Effector memory CD4-positive, alpha-beta T cell (primary cell): ENCODE measurements around the gene TK1.

Source experiments
- DNase-seq, 3 donors: peaks; one replicate each; pipeline ENCODE4 v3.0.0-alpha.2; 2020
- H3K27ac ChIP-seq: 2 replicates; pipeline ENCODE4 v1.7.0; 2013; ENCODE audit warnings: mild to moderate bottlenecking, low read length, moderate library complexity; ENCODE audit not compliant: insufficient read depth, poor library complexity, severe bottlenecking
- H3K27me3 ChIP-seq: replicated peaks from 2 replicates; pipeline ENCODE4 v1.7.0; 2013; ENCODE audit warnings: mild to moderate bottlenecking, low read length; ENCODE audit not compliant: insufficient read depth, control insufficient read depth, poor library complexity, severe bottlenecking
- H3K36me3 ChIP-seq: 2 replicates; pipeline ENCODE4 v1.7.0; 2013; ENCODE audit warnings: mild to moderate bottlenecking, low read length, moderate library complexity; ENCODE audit not compliant: control insufficient read depth, insufficient read depth
- H3K4me1 ChIP-seq: 2 replicates; pipeline ENCODE4 v1.7.0; 2013; ENCODE audit warnings: low read length, mild to moderate bottlenecking; ENCODE audit not compliant: control insufficient read depth, insufficient read depth, poor library complexity, severe bottlenecking
- H3K4me3 ChIP-seq: 2 replicates; pipeline ENCODE4 v1.7.0; 2013; ENCODE audit warnings: low read length, low read depth, mild to moderate bottlenecking; ENCODE audit not compliant: insufficient read depth, poor library complexity, severe bottlenecking
- H3K9me3 ChIP-seq: 2 replicates; pipeline ENCODE4 v1.7.0; 2013; ENCODE audit warnings: mild to moderate bottlenecking, low read length, moderate library complexity; ENCODE audit not compliant: control insufficient read depth

TK1 gene

DNA sequence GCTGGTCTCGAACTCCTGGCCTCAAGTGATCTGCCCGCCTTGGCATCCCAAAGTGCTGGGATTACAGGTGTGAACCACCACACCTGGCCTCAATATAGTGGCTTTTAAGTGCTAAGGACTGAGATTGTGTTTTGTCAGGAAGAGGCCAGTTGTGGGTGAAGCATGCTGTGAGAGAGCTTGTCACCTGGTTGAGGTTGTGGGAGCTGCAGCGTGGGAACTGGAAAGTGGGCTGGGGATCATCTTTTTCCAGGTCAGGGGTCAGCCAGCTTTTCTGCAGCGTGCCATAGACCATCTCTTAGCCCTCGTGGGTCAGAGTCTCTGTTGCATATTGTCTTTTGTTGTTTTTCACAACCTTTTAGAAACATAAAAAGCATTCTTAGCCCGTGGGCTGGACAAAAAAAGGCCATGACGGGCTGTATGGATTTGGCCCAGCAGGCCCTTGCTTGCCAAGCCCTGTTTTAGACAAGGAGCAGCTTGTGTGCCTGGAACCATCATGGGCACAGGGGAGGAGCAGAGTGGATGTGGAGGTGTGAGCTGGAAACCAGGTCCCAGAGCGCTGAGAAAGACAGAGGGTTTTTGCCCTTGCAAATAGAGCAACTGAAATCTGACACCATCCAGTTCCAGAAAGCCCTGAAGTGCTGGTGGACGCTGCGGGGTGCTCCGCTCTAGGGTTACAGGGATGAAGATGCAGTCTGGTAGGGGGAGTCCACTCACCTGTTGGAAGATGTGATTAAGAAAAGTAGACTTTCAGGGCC is 32.7 kb upstream of the TK1 start:
- Histone ChIP-seq H3K36me3 (no peaks in the 10 kb centered on the region), H3K4me1 (peaks cover under 1% of the 10 kb centered on the region), H3K27ac (no peak overlapping the region)

DNA sequence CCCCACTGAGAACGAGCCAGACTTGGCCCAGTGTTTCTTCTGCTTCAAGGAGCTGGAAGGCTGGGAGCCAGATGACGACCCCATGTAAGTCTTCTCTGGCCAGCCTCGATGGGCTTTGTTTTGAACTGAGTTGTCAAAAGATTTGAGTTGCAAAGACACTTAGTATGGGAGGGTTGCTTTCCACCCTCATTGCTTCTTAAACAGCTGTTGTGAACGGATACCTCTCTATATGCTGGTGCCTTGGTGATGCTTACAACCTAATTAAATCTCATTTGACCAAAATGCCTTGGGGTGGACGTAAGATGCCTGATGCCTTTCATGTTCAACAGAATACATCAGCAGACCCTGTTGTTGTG is 27.8 kb upstream of the TK1 start:
- peak overlapping the region; percentile 61 for H3K4me3 ChIP-seq
- H3K27ac ChIP-seq, result no peak overlapping the region
- H3K36me3 ChIP-seq, result no peaks in the 10 kb centered on the region
- peaks cover 3% of the 10 kb centered on the region for H3K4me1 ChIP-seq
- no peak for DNase-seq
- H3K9me3 ChIP-seq, result no peaks in the 10 kb centered on the region
- no peaks in the 10 kb centered on the region for H3K27me3 ChIP-seq

More for the DNA sequence above, 32.7 kb upstream of the TK1 start:
- no peak overlapping the region for H3K4me3 ChIP-seq
- no peaks in the 10 kb centered on the region for H3K9me3 ChIP-seq
- H3K27me3 ChIP-seq, result no peaks in the 10 kb centered on the region
- DNase-seq, result no peak

DNA sequence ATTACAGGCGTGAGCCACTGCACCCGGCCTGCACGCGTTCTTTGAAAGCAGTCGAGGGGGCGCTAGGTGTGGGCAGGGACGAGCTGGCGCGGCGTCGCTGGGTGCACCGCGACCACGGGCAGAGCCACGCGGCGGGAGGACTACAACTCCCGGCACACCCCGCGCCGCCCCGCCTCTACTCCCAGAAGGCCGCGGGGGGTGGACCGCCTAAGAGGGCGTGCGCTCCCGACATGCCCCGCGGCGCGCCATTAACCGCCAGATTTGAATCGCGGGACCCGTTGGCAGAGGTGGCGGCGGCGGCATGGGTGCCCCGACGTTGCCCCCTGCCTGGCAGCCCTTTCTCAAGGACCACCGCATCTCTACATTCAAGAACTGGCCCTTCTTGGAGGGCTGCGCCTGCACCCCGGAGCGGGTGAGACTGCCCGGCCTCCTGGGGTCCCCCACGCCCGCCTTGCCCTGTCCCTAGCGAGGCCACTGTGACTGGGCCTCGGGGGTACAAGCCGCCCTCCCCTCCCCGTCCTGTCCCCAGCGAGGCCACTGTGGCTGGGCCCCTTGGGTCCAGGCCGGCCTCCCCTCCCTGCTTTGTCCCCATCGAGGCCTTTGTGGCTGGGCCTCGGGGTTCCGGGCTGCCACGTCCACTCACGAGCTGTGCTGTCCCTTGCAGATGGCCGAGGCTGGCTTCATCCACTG is 27.3 kb upstream of the TK1 start, which contains the start of gene BIRC5:
Gene BIRC5, plus strand, starts transcription at position 238 of the 690 bp plus-strand sequence. Its CDS starts 64 bp downstream, at position 302.
- DNase-seq, result peak; percentile 73 to 85 (median 76)
- peak within 1 kb of the TSS; percentile 61 for H3K4me3 ChIP-seq
- no peaks in the 10 kb centered on the region for H3K36me3 ChIP-seq
- no peak within 1 kb of the TSS for H3K27ac ChIP-seq
- H3K27me3 ChIP-seq, result no peaks in the 10 kb centered on the region
- no peaks in the 10 kb centered on the region for H3K9me3 ChIP-seq
- peaks cover 3% of the 10 kb centered on the region for H3K4me1 ChIP-seq

DNA sequence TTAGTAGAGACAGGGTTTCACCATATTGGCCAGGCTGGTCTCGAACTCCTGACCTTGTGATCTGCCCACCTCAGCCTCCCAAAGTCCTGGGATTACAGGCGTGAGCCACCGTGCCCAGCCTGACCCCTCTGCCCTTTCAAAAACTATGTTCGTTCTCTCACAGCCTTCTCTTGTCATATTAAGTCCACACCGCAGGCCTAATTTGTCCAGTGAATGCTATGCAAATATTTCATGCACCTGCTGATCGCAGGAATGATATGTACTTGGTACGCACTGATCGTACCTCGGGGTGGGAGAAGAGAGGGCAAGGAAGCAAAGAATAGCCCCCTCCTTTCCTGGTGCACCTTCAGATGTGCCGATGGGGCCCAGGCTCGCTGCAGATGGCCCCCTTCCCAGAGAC is 24.2 kb upstream of the TK1 start:
- Histone ChIP-seq H3K4me3 (no peak overlapping the region), H3K27ac (no peak overlapping the region), H3K9me3 (no peaks in the 10 kb centered on the region), H3K4me1 (peaks cover 3% of the 10 kb centered on the region), H3K36me3 (no peaks in the 10 kb centered on the region), H3K27me3 (no peaks in the 10 kb centered on the region)
- no peak for DNase-seq

DNA sequence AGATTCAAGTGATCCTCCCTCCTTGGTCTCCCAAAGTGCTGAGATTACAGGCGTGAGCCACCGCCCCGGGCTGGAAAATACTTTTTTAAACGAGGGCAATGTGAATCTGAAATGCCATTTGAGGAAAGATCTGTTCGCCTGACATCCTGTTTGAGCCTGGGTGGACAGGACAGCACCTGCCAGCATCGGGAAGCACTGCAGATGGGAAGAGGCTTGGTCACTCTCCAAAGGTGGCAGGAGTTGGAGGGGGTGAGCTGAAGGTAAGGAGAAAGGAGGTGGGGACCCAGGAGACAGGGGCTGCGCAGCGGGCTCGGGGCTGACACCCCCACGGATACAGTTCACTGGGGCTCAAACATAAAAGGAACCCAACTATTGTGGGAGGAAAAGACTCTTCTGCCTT is 23.3 kb upstream of the TK1 start:
- Histone ChIP-seq H3K4me3 (no peak overlapping the region), H3K27me3 (no peaks in the 10 kb centered on the region), H3K4me1 (peaks cover 3% of the 10 kb centered on the region), H3K9me3 (no peaks in the 10 kb centered on the region), H3K27ac (no peak overlapping the region), H3K36me3 (no peaks in the 10 kb centered on the region)
- DNase-seq, result no peak

DNA sequence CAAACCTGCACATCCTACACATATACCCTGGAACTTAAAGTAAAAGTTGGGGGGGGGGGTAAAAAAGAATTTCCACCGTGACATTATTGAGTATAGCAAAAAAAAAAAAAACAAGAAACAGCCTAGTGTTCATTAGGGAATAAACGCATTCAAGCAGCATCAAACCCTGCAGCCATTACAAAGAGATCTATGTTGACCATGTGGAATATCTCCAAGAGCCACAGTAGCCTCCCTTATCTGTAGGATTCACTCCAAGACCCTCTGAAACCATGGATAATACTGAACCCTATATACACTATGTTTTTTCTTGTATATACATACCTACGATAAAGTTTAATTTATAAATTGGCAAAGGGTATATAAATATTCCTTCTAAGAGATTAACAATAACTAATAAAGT is 21.6 kb upstream of the TK1 start:
- no peak for DNase-seq
- no peaks in the 10 kb centered on the region for H3K4me1 ChIP-seq
- H3K9me3 ChIP-seq, result no peaks in the 10 kb centered on the region
- H3K36me3 ChIP-seq, result no peaks in the 10 kb centered on the region
- H3K27ac ChIP-seq, result no peak overlapping the region
- H3K4me3 ChIP-seq, result no peak overlapping the region
- H3K27me3 ChIP-seq, result no peaks in the 10 kb centered on the region

DNA sequence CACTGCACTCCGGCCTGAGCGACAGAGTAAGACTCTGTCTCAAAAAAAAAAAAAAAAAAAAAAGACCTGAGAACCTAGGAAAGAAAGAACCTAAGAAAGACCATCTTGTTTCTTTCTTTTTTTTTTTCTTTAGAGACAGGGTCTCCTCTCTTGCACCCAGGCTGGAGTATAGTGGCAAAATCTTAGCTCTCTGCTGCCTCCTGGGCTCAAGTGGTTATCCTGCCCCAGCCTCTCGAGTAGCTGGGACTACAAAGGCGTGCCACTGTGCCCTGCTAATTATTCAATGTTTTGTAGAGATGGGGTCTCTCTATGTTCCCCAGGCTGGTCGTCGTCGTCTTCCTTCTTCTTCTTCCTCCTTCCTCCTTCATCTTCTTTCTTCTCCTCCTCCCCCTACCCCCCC is 19.4 kb upstream of the TK1 start:
- no peak for DNase-seq
- Histone ChIP-seq H3K27me3 (no peaks in the 10 kb centered on the region), H3K36me3 (no peaks in the 10 kb centered on the region), H3K4me1 (no peaks in the 10 kb centered on the region), H3K4me3 (no peak overlapping the region), H3K27ac (no peak overlapping the region), H3K9me3 (no peaks in the 10 kb centered on the region)

DNA sequence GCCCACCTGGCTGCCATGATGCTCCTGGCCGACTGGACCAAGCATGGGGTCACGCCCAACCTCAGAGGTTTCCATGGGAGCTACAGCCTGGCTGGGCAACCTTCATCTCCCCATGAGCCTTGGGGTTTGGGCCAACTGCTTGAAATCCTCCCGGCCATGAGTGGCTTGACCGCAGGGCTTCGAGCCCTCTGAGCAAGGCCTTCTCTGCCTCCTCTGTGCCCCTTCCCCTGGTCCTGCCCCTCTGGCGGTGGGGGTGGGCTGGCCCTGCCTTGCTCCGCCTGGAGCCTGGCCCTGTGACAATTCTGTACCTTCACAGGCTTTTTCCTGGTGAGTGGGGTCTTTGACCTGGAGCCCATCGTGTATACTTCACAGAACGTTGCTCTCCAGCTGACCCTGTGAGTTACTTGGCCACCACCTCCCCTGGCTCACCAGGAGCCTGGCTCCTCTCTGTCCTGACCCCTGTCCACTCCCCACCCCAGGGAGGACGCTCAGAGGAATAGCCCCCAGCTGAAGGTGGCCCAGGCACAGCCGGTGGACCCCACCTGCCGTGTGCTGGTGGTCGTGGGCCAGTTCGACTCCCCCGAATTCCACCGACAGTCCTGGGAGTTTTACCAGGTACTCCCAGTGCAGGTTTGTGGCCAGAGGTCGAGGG is 18.4 kb upstream of the TK1 start:
- DNase-seq, result no peak
- no peaks in the 10 kb centered on the region for H3K9me3 ChIP-seq
- H3K4me1 ChIP-seq, result no peaks in the 10 kb centered on the region

GRCh38 chr17:78204387-78205123 is 17.7 kb upstream of the TK1 start:
- Histone ChIP-seq H3K36me3 (no peaks in the 10 kb centered on the region), H3K4me1 (no peaks in the 10 kb centered on the region), H3K27me3 (no peaks in the 10 kb centered on the region), H3K9me3 (no peaks in the 10 kb centered on the region), H3K27ac (no peak overlapping the region), H3K4me3 (no peak overlapping the region)
- no peak for DNase-seq

More for the DNA sequence above, 18.4 kb upstream of the TK1 start:
- Histone ChIP-seq H3K4me3 (no peak overlapping the region), H3K27me3 (no peaks in the 10 kb centered on the region), H3K27ac (no peak overlapping the region), H3K36me3 (no peaks in the 10 kb centered on the region)
